ENCODE measurements around the gene GSAP. TPM values are rescaled to one million over a fixed set of nuclear protein-coding genes. Genes with fewer than 3 reads are reported as not detected.

GSAP gene
- polyA plus RNA-seq, 1 experiment: 3.7 TPM

GRCh38 chr7:77461246-77461645 lies 45.1 kb upstream of the GSAP start:
- H3K4me3 ChIP-seq (ENCODE audit: low read depth, low read length): no peak overlapping the region
- ChIA-PET CTCF (no interaction called here), POLR2A (no interaction called here)
- no peaks in the 10 kb centered on the region for H3K27me3 ChIP-seq (ENCODE audit: control insufficient read depth, insufficient read depth, low read length)
- DNase-seq (ENCODE audit: low read depth): no peak
- no peak for TF ChIP-seq CTCF (IDR thresholded peaks at IDR 0.05; ENCODE audit: insufficient read depth, low read depth, low read length)
- H3K36me3 ChIP-seq (ENCODE audit: control insufficient read depth, insufficient read depth, low read length): no peaks in the 10 kb centered on the region

- H3K27me3 ChIP-seq (ENCODE audit: control insufficient read depth, insufficient read depth, low read length): no peaks in the 10 kb centered on the region
- POLR2A ChIA-PET: no interaction called here
- H3K4me3 ChIP-seq (ENCODE audit: low read depth, low read length): no peak overlapping the region
- TF ChIP-seq CTCF (IDR thresholded peaks at IDR 0.05; ENCODE audit: insufficient read depth, low read depth, low read length): 0 out of 2 replicates have a peak, but pooled peaks have one; percentile 1
- DNase-seq (ENCODE audit: low read depth): no peak
- CTCF ChIA-PET: no interaction called here
- no peaks in the 10 kb centered on the region for H3K36me3 ChIP-seq (ENCODE audit: control insufficient read depth, insufficient read depth, low read length)
Measured at GRCh38 chr7:77460057-77460486, 43.9 kb upstream of the GSAP start.

- CTCF ChIA-PET: no interaction called here
- no peaks in the 10 kb centered on the region for H3K36me3 ChIP-seq (ENCODE audit: control insufficient read depth, insufficient read depth, low read length)
- no peak for DNase-seq (ENCODE audit: low read depth)
- no peaks in the 10 kb centered on the region for H3K27me3 ChIP-seq (ENCODE audit: control insufficient read depth, insufficient read depth, low read length)
- POLR2A ChIA-PET: no interaction called here
- no peak for TF ChIP-seq CTCF (IDR thresholded peaks at IDR 0.05; ENCODE audit: insufficient read depth, low read depth, low read length)
- no peak overlapping the region for H3K4me3 ChIP-seq (ENCODE audit: low read depth, low read length)
Measured at GRCh38 chr7:77459311-77459726, 43.2 kb upstream of the GSAP start.

- POLR2A ChIA-PET: no interaction called here
- Histone ChIP-seq H3K36me3 (ENCODE audit: control insufficient read depth, insufficient read depth, low read length) (no peaks in the 10 kb centered on the region), H3K27me3 (ENCODE audit: control insufficient read depth, insufficient read depth, low read length) (no peaks in the 10 kb centered on the region), H3K4me3 (ENCODE audit: low read depth, low read length) (no peak overlapping the region)
- TF ChIP-seq CTCF (IDR thresholded peaks at IDR 0.05; ENCODE audit: insufficient read depth, low read depth, low read length): no peak
- DNase-seq (ENCODE audit: low read depth): no peak
- CTCF ChIA-PET: no interaction called here
Measured at GRCh38 chr7:77458786-77459185, 42.6 kb upstream of the GSAP start.

GRCh38 chr7:77457779-77458178 lies 41.6 kb upstream of the GSAP start:
- Histone ChIP-seq H3K36me3 (ENCODE audit: control insufficient read depth, insufficient read depth, low read length) (no peaks in the 10 kb centered on the region), H3K27me3 (ENCODE audit: control insufficient read depth, insufficient read depth, low read length) (no peaks in the 10 kb centered on the region), H3K4me3 (ENCODE audit: low read depth, low read length) (no peak overlapping the region)
- DNase-seq (ENCODE audit: low read depth): no peak
- CTCF ChIA-PET: no interaction called here
- TF ChIP-seq CTCF (IDR thresholded peaks at IDR 0.05; ENCODE audit: insufficient read depth, low read depth, low read length): no peak
- POLR2A ChIA-PET: no interaction called here

Data from BJ (cell line).